GM13976 (cell line): ENCODE data around the gene DUSP23.

Experiments
- DNase-seq: peaks from one replicate; pipeline ENCODE4 v3.0.0; 2012; ENCODE audit warnings: low spot score
- CTCF ChIP-seq: IDR thresholded peaks from 2 replicates; pipeline ENCODE4 v1.5.1; 2012; ENCODE audit warnings: borderline replicate concordance, mild to moderate bottlenecking; ENCODE audit not compliant: insufficient read depth; ENCODE audit errors: extremely low read depth, missing control alignments, control extremely low read depth
- in situ Hi-C: fragments of 300-500 bp; cut with MboI; formaldehyde crosslinking; loops from one replicate; pipeline ENCODE4 v1.12.0; 2022; ENCODE audit warnings: low sequenced_read_pairs, mixed read lengths, inconsistent platforms; ENCODE audit not compliant: unreplicated experiment

The DUSP23 gene

GRCh38 chr1:159826441-159827101 lies 45.8 kb downstream of the DUSP23 start, which contains the start of gene SLAMF8:
Gene SLAMF8, plus strand, starts transcription at chr1:159826873. Its CDS starts 26 bp downstream, at chr1:159826899.
- peak; percentile 58 for DNase-seq
- in situ Hi-C loops = no loop called here
- TF ChIP-seq CTCF = no peak

- TF ChIP-seq CTCF = no peak
- no peak for DNase-seq
- in situ Hi-C loops = no loop called here
These were observed 46.3 kb downstream of the DUSP23 start for GRCh38 chr1:159827102-159827490.

- TF ChIP-seq CTCF = no peak
- DNase-seq = no peak
- in situ Hi-C loops = no loop called here
These were observed 46.8 kb downstream of the DUSP23 start for GRCh38 chr1:159827549-159827948.

GRCh38 chr1:159828176-159828575 lies 47.4 kb downstream of the DUSP23 start:
- in situ Hi-C loops = no loop called here
- TF ChIP-seq CTCF = no peak

GRCh38 chr1:159828581-159829272 lies 48.0 kb downstream of the DUSP23 start:
- in situ Hi-C loops = no loop called here
- no peak for DNase-seq

More at GRCh38 chr1:159828176-159828575, 47.4 kb downstream of the DUSP23 start:
- no peak for DNase-seq

GRCh38 chr1:159829273-159829634 lies 48.5 kb downstream of the DUSP23 start:
- peak; percentile 23 for TF ChIP-seq CTCF
- DNase-seq = peak; percentile 62
- in situ Hi-C loops = no loop called here

More at GRCh38 chr1:159828581-159829272, 48.0 kb downstream of the DUSP23 start:
- no peak for TF ChIP-seq CTCF
